ENCODE results near the gene METTL27. TPM values are rescaled to one million over a fixed set of nuclear protein-coding genes. Genes with fewer than 3 reads are reported as not detected.
A peak's percentile ranks its signal among the peaks of the same experiment; 100 is the strongest.

The METTL27 gene
- total and polyA plus RNA-seq, 12 donors: 0.16 to 1.3 (median 0.42) TPM; not detected in 3

GRCh38 chr7:73841689-73842066 lies 638 bp downstream of the METTL27 start:
- TF ChIP-seq, protein P1, sequence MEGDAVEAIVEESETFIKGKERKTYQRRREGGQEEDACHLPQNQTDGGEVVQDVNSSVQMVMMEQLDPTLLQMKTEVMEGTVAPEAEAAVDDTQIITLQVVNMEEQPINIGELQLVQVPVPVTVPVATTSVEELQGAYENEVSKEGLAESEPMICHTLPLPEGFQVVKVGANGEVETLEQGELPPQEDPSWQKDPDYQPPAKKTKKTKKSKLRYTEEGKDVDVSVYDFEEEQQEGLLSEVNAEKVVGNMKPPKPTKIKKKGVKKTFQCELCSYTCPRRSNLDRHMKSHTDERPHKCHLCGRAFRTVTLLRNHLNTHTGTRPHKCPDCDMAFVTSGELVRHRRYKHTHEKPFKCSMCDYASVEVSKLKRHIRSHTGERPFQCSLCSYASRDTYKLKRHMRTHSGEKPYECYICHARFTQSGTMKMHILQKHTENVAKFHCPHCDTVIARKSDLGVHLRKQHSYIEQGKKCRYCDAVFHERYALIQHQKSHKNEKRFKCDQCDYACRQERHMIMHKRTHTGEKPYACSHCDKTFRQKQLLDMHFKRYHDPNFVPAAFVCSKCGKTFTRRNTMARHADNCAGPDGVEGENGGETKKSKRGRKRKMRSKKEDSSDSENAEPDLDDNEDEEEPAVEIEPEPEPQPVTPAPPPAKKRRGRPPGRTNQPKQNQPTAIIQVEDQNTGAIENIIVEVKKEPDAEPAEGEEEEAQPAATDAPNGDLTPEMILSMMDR (IDR thresholded peaks at IDR 0.05): no peak
- Histone ChIP-seq H3K4me1 (peaks cover 0 to 43% (median 14%) of the 10 kb centered on the region in 9 donors), H3K27me3 (peaks cover 0 to 6% (median 0%) of the 10 kb centered on the region in 7 donors), H3K27ac (peak overlapping the region in 4 of 10 donors; percentile 65 to 82 (median 70)), H3K9me3 (no peaks in the 10 kb centered on the region), H3K4me3 (peak overlapping the region; percentile 36 to 81 (median 60)), H3K36me3 (no peaks in the 10 kb centered on the region)
- no peak for DNase-seq
- WGBS, 2 donors: 40 to 58% methylated on average over 15 of the region's 15 CpGs
- intact Hi-C loops (cut with DNase I): loop anchor here in 1 of 10 donors (10.0 kb wide), 1 partner anchor 107 kb away; the partner anchor contains the start of gene ABHD11
- ATAC-seq: peak in 4 of 8 donors; percentile 3 to 14 (median 4)

GRCh38 chr7:73840715-73841379 lies 1.5 kb downstream of the METTL27 start:
- intact Hi-C loops (cut with DNase I): loop anchor here in 1 of 10 donors (10.0 kb wide), 1 partner anchor 106 kb away; the partner anchor contains the start of gene ABHD11
- H3K4me1 ChIP-seq: peaks cover 0 to 35% (median 14%) of the 10 kb centered on the region in 9 donors
- H3K36me3 ChIP-seq: no peaks in the 10 kb centered on the region
- no peak for ATAC-seq
- H3K4me3 ChIP-seq: no peak overlapping the region
- no peak for DNase-seq
- TF ChIP-seq, protein P1 (IDR thresholded peaks at IDR 0.05): no peak
- H3K27ac ChIP-seq: no peak overlapping the region
- no peaks in the 10 kb centered on the region for H3K9me3 ChIP-seq
- peaks cover 0 to 6% (median 0%) of the 10 kb centered on the region in 7 donors for H3K27me3 ChIP-seq
- 96 to 98% methylated on average over 16 of the region's 16 CpGs for WGBS, 2 donors

DNA sequence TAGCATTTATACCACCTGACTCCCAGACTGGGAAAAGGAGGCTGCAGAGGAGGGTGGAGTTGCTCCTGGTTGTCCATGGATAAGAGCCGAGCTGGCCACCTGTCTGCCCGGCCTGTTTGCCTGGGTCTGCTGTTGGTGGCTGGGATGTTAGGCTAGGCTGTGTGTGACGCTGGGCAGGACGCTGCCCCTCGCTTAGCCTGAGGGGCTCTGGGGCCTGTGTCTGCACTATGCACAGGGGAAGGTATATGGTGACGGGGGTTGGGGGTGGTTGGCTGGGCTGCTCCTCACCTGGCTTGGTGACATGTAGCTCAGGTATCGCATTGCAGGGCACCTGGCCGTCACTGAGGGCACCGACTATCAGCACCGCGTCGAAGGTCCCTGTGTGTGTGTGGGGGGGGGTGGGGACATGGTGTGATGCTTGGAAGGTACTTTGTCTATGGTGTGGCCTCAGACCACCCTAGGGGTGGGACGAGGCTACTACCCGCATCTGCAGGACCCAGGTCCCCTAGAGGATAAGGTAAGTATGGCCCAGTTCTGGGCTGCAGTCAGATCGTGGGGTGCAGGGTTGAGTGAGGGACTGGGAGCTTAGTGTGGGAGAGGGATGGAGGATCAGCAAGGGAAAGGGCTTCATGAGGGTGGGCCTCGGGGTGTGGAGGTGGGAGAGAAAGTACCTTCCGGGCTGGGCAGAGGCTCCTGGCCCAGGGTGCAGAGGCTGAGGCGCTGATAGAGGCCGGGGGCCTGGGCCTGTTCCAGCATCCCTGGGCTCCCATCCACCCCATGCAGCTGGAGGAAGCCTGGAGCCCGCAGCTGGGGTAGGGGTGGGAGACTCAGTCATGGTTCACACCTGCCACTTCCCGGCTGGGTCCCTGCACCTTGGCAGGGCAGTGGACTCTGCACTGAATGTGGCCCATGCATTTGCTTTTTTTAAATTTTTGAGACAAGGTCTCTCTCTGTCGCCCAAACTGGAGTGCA lies 2.3 kb downstream of the METTL27 start:
- intact Hi-C loops (cut with DNase I): loop anchor here in 1 of 10 donors (10.0 kb wide), 1 partner anchor 105 kb away; the partner anchor contains the start of gene ABHD11
- DNase-seq (no peak), ATAC-seq (peak in 1 of 8 donors; percentile 21)

More for the DNA sequence above, 2.3 kb downstream of the METTL27 start:
- Histone ChIP-seq H3K4me1 (peaks cover 0 to 29% (median 14%) of the 10 kb centered on the region in 9 donors), H3K36me3 (no peaks in the 10 kb centered on the region), H3K27ac (no peak overlapping the region), H3K9me3 (no peaks in the 10 kb centered on the region), H3K4me3 (no peak overlapping the region), H3K27me3 (peaks cover 0 to 6% (median 0%) of the 10 kb centered on the region in 7 donors)
- WGBS, 2 donors: 91 to 92% methylated on average over 22 of the region's 22 CpGs
- TF ChIP-seq, protein P1 (IDR thresholded peaks at IDR 0.05): no peak

Measured in heart right ventricle (tissue), 16 donors.